Measurements from ENCODE around the gene DEPDC5.

The DEPDC5 gene

DNA sequence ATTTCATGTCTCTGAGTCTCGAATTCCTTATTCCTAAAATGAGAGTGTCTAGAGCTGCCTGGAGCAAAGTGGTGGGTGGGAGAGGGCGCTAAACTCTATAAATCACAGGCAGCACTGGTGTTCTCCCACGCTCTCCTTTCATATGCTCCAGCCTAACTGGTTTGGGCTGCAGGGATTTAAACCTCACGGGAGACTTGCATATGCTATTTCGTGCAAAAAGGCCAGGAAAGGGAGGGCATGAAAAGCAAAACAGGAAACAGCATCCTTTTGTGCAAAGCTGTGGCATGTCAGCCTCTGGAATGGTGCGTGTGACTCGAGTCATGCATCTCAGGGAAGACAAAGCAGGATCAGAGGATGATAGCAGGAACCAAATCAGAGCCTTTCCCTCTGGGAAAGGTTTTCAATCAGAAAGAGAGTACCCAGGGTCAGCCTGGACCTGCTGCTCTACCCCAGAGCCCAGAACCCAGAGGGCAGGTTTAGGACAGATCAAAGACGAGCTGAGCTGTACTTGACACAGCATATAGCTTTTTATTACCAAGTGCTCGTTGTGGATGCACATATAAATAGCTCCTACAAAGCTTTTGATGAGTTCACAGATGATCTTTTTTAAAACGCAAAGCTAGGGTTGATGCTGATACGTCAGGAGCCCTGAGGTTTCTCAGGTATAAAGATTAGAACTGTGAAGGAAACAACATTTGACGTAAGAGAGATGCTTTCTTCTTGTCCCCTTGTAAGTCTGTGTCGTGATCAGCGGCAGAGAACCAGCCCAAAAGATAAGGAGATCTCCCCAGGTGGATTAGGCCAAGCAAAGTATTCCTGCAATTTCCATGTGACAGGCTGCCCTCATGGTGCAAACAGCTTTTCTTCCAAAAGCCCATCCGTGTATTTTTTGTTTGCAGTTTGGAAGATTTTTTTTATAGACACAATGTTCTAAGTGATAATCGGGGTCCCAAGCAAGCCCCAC, 144.3 kb downstream of the DEPDC5 start:
- DNase-seq, result no peak

DNA sequence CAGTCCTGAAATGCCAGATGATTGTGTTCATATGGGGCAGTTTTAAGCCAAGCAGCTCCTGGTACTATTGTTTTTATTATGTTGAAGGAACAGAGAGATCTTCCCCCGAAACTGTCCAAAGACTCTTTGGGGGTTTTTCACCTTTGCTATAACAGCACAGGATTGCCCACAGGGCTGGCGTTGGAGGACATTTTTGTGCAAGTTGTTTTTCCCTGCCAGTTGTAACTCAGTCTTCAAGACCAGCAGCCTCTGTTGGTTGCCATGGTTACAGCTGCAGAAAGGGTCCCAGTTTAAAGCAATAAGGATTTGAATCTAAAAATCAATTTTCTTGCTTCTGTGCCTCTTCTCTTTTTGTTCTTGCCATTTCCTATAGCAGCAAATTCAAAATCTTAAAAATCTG, 145.1 kb downstream of the DEPDC5 start:
- no peak for DNase-seq

DNA sequence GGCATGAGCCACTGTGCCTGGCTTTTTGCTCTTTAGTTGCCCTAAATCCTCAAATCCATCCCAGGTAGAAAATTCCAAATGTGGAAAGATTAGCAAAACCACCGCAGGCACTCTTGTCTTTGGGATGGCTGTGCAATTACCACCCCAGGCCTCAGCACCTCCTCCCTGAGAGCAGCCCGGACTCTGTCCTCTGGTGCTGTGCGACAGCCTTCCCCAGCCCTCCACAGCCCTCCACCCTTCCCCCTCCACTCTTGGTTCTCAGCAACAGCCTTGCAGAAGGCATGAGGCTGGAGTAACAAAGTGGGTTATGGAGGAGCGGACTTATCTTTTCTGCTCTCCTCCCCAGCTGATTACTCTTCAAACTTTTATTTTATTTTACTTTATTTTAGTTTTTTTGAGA, 145.8 kb downstream of the DEPDC5 start:
- DNase-seq, result no peak

DNA sequence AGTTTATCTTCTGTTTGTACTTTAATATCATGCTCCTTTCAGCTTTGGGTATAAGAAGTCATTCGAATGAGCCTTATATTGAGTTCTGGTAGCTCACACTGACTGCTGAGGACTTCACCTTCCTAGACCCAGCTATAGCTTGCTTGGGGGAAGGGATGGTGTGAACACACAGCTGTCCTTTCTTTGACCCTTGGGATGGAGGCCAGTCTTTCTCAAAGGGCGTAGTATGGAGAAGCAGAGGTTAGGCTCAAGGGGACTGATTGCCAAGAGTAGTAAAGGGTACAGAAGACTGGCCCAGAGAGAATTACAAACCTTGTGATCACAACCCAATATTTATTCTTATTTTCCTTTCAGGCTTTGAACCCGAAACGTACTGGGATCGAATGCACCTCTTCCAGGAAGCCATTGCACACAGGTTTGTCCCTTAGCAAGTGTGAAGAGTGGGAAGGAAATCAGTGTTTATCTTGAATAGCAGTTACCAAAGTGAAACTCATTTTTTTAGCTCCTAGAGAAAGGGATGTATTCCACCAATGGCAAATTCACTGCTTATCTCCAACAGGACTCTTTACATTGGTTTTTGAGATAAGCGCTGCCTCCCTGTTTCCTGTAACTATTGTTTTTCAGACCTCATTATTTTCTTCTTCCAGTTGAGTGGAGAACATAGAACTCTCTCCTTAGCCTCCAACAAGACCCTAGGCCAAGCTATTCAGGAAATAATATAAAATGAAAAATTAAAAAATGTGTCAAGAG, 147.7 kb downstream of the DEPDC5 start:
- DNase-seq, result no peak

DNA sequence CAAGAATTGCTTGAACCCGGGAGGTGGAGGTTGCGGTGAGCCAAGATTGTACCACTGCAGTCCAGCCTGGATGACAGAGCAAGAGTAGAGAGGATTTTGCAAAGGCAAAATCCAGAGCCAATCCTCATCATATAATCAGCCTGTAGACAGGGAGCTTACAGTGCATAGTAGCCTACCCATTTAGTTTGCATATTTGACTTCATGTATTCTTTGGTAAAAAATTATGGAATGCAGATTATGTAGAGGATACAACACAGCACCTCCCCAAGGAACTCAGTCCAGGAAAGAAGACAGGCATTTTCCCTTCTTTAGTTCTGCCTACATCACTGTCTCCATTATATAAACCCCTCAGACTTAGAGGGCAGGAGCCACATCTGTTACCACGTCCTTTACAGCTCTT, 150.8 kb downstream of the DEPDC5 start:
- DNase-seq, result no peak

DNA sequence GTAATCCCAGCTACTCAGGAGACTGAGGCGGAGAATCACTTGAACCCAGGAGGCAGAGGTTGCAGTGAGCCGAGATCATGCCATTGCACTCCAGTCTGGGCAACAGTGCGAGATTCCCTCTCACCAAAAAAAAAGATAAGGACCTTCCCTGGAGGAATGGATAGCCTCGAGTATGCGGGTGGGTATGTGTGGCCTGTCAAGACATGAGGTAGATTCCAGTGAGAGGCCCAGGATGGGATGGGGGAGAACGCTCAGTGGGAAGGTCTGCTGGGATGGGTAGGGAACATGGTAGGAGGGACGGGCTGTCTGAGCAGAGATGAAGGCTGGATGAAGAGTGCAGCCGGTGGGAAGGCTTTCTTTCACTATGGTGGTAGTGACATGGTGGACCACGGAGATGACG, 151.5 kb downstream of the DEPDC5 start:
- DNase-seq, result no peak

DNA sequence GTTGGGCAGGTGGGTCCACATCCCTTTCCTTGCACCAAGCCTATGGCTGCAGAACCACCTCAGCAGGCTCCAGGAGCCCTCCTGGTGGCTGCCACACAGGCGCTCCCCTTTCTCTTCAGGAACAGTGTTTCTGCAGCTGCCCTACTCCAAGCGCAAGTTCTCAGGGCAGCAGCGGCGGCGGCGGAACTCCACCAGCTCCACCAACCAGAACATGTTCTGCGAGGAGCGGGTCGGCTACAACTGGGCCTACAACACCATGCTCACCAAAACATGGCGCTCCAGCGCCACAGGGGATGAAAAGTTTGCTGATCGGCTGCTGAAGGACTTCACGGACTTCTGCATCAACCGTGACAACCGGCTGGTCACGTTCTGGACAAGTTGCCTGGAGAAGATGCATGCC, 152.3 kb downstream of the DEPDC5 start:
- DNase-seq, result no peak

DNA sequence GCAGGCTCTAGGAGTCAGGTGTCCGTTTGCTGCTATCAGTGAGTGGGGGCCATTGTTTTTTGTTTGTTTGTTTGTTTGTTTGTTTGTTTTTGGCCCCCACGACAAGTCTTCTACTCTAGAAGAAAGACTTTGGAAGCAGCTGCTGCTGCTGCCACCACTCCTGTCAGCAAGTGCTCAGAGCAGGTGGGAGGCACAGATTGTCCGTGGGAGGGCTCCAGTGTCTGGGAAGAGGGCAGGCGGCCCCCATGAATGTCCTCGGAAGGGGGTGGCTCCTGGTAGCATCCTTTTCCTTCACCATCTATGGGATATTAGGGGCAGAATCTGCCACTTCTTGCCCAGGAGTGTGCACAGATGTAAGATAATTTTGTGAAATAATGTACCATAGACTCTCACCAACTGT, 152.8 kb downstream of the DEPDC5 start:
- DNase-seq, result no peak

DNA sequence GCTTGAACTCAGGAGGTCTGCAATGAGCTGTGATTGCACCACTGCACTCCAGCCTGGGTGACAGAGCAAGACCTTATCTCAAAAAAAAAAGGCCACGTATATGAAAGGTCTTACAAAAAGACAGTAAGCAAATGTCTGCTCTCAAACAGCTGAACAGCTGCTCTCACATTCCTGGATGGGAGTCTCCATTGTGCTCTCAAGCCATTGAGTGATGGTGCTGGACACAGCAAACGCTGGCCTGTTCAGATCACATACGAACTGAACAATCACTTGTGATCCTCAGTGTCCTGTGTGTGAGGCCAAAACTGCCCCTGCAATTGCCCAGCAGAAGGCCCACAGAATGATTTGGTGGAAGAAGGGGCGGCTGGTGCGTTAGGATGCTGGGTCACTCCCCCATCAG, 156.2 kb downstream of the DEPDC5 start:
- DNase-seq, result no peak

DNA sequence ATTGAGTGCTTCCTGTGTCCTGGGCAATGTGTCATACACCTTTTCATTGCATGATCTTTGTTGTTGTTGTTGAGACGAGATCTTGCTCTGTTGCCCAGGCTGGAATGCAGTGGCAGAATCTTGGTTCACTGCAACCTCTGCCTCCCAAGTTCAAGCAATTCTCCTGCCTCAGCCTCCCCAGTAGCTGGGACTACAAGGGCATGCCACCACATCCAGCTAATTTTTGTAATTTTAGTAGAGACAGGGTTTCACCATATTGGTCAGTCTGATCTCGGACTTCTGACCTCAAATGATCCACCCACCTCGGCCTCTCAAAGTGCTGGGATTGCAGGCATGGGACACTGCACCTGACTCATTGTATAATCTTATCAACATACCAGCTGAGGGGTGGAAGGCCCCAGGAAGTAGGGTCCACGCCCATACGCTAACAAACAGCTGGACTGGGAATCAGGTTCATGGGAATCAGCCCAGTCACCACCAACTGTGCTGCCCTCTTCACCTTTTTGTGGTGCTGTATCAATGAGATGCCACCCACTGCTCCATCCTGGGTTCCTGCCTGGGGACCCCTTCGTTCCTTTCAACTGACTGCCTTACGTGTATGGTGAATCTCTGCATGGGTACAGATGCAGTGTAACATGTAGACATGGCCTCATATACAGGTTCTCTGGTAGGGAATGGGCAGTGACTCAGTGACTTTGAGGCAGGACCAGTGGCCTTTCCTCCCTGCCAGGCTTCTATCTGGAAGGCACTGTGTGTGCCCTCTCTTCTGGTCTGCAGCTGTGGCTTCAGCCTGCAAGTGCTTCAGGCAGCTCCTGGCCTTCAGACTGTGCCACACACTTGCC, 158.0 kb downstream of the DEPDC5 start:
- no peak for DNase-seq

DNA sequence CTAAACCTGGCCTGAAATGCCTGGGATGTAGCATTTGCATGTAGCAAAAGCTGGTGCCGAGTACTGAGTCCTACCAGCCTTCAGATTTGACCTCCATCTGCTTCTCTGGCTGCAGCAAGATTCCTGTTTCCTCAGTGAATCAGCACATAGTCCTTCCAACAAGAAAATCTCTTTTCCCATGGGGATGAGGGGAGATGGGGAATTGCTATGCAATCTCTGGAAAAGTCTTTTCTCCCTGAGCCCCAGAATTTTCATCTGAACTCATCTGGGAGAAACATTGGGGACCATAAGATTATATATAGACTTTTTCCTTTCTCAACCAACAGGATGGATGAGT, 158.6 kb downstream of the DEPDC5 start:
- DNase-seq, result no peak

DNA sequence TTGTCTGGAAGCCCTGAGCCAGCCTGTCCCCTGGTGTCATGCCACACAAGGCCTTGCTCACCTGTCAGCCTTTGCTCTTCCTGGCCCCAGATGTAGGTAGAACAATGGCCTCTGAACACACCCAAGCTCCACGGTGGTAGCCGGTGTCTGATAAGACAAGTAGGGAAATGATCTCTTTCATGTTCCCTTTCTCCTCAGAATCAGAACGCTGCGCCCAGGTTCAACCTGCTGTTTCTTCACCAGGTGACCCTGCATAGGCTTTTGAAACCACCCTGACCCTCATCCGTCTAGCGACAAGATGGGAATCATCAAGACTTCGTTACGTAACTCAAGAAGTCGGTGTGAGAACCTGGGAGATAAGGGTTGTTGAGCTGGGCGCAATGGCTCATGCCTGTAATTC, 161.8 kb downstream of the DEPDC5 start:
- DNase-seq, result no peak

DNA sequence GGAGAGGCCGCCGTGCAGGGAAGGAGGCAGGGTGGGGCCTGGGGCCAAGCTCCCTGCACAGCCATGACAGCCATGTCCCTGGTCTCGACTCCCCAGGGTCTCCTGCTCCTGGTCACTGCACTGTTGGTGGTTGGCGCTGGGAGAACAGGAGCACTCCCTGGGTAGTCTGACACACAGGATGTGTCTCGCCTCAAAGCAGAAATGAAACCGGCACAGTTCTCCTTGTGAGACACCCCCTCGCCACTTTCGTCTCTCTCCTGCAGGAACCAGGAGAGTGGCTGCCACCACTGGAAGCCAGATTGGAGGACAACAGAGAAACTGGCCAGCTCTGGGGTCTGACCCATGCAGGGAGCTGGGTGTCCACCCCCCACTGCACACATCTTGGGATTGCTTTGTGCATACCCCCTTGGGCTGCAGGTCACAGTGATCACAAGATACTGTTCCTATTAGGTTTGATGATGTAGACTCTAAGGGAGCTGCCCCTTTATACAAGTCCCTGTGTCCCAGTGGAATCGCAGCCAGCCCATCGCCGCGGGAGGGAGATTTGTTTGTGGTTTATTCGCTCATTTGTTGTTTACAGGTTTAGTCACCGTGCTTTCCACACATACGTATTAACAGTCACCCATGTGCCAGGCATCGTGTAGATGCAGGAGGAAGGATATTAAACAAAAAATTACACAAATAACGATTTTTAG, 163.6 kb downstream of the DEPDC5 start:
- no peak for DNase-seq

DNA sequence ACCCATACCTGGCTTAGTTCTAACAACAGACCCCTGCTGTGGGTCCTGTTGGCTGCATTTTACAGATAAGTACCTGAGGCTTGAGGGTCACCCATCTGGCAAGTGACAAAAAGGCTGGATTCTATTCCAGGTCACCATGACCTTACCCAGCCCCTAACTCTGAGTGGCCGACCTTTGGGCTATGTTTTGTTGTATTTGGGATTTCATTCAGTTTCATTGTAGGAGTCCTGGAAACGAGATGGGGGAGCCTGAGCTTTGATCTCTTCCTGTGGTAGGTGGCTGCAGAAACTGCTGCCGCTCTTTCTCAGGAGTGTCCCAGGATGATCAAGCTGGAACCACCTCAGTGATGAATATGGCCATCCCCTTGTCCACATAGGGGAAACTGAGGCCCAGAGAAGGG, 165.9 kb downstream of the DEPDC5 start:
- DNase-seq, result no peak

DNA sequence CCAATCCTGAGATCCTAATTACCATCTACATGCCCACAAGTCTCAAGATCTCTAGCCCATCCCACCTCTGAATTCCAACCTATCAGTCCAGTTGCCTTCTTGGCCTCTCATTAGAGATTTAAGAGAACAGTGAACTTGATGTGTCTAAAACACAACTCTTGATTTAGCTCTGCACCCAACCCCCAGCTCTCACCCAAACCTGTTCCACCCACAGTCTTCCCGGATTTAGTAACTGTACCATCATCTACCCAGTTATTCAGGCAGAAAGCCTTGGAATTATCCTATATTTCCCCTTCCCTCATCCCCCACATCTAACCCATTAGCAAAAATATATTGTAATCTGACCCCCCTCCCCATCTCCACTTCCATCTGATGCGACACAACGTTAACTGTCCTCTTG, 166.5 kb downstream of the DEPDC5 start:
- no peak for DNase-seq

DNA sequence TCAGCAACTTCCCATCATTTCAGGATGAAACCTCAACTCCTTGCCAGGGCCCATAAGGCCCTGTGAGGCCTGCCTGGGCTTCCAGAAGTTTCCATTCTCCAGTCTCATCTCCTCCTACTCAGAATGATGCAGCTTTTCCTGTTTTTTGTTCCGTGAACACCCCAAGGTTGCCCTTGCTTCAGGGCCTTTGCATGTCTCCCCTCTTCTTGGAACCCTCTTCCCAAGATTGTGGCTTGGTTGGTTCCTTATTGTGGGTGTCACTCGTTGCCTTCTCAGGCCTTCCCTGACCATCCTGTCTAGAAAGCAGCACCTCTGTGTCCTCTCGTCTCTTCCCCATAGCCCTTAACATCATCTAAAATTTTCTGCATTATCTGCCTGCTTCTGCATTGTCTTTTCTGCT, 167.3 kb downstream of the DEPDC5 start:
- DNase-seq, result no peak

DNA sequence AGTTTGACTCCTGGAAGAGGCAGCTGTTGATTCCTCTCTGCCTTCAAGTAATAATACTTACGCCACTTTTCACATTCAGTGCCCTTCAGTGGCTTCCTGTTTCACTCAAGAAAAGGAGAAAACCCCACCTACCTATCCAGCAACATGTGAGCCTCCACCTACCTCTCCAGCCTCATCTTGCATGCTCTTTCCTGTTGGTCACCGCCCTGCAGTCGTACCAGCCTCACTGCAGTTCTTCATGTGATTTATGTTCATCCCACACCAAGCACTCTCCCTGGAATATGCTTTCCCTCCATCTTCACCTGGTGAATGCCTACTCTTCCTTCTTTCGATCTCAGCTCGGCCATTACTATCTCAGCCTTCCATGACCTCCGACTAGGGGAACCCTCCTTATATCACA, 168.7 kb downstream of the DEPDC5 start:
- no peak for DNase-seq

DNA sequence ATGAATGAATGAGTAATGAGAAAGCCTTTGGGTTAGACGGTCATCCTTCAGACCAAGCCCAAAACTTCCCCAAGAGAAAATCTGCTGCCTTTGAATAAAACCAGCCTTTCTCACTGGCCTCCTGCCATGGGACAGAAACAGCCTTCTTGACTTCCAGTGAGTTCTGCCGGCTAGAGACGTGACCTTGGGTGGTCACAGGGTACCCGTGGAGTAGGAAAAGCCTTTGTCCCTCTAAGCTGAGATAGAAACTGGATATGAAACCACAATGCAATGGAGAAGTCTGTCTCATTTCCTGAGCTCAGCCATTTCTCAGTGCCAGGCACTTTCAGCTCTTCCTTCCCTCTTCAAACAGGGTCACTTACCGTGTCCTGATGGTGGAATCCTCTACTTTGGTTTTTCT, 169.3 kb downstream of the DEPDC5 start:
- no peak for DNase-seq

DNA sequence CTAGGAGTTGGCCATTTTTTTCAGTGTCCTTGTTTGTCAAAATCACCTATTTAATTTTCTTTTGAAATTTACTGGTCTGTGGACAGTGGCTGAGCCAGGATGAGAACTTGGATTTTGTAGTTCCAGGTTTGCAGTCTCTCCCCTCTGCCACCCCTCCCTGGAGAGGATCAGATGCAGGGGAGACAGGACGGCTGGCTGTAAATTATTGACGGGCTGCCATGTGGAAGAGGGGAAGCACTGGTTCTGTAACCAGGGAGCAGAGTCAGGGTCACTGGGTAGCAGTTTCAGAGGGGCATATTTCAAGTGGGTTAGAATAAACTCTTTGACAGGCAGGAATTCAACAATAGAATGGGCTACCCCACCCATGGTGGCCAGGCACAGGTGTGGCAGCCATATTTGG, 169.9 kb downstream of the DEPDC5 start:
- no peak for DNase-seq

DNA sequence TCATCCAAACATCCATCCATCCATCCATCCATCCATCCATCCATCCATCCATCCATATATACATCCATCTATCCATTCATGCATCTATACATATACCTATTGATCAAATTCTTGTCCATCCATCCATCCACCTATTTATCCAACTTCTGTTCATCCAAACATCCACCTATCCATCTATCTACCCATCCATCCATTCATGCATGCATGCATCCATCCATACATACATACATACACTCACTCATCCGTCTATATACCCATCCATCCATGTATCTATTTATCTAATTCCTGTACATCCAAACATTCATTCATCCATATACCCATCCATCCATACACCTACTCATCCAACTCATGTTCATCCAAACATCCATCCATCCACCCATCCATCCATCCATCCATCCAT, 171.2 kb downstream of the DEPDC5 start:
- no peak for DNase-seq

DNA sequence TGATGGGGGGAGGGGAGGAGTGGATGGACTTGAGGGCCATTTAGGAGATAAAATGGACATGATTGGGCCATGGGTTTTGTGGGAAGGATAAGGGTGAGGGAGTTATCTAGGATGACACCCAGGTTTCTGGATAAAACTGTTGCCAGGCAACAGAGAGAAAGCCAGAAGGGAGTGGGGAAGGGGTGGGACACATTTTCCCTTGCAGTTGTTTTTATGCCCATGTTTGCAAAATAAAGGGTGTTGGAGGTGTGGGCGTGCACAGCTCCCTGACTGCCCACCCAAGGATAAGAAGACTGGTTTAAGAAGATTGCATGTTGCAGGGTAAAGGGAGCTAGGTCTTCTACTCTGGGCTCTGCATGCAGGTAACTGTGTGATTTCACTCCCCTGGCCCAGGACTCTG, 172.2 kb downstream of the DEPDC5 start:
- DNase-seq, result no peak

DNA sequence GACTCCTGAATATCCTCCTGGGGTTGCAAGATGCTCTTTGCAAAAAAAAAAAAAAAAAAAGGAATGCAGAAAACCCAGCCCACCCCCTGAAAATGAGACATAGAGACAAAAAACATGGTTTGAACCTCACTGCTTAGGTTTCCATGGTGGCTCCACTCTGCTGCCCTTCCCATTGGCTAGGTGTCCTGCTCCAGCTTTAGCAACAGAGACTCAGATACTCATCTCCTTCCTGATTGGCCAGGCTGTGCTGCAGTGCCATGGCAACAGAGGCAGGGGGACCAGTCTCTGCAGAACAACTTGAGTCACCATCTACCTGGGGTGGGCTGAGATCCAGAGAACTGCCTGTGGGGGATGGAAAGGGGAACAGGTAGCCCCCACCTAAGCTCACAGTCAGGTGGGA, 173.2 kb downstream of the DEPDC5 start:
- DNase-seq, result no peak

DNA sequence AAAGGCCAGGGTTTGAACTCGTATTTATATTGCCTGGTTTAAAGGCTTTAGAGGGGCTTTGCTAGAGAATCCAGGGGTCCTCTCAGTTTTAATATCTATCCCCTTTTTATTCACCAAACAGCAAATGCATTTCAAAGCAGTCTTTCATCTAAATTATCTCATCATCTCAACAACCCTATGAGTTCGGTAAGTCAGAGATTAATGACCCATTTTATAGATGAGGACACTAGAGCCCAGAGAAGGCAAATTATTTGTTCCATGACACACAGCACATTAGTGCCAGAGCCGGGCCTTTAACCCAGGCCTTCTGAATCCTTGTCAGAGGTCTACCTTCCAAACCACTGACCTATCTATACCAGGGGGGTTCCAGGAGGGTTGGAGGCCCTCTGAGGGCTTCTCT, 173.7 kb downstream of the DEPDC5 start:
- no peak for DNase-seq

Data from T-helper 9 cell (primary cell).